GM19035 (cell line): Measurements from ENCODE around the gene SERF2.
A peak's percentile ranks its signal among the peaks of the same experiment; 100 is the strongest.
"Not testable (repeated sequence)": the region's sequence is repeated elsewhere in the genome, so short reads cannot be mapped to it uniquely, and the experiment has no call there.

Experiments
- ATAC-seq: cut with Tn5 transposase; IDR thresholded peaks from one replicate; pipeline ENCODE4 v1.9.1; 2021; ENCODE audit not compliant: unreplicated experiment

Gene SERF2

GRCh38 chr15:43793647-43794046, 1.5 kb downstream of the SERF2 start:
- ATAC-seq: no peak

GRCh38 chr15:43794269-43795037, 2.3 kb downstream of the SERF2 start:
- ATAC-seq: no peak

GRCh38 chr15:43795197-43795596, 3.1 kb downstream of the SERF2 start:
- no peak for ATAC-seq

GRCh38 chr15:43795997-43796396, 3.9 kb downstream of the SERF2 start:
- no peak for ATAC-seq

- ATAC-seq: no peak
These were observed 4.4 kb downstream of the SERF2 start for GRCh38 chr15:43796566-43796965.

- no peak for ATAC-seq
These were observed 7.3 kb downstream of the SERF2 start for GRCh38 chr15:43799209-43799944.

GRCh38 chr15:43799945-43800285, 7.8 kb downstream of the SERF2 start, which contains the start of gene SERINC4:
TSS of gene SERINC4 (minus strand) at chr15:43800220. CDS start at chr15:43799986, 234 bp downstream.
- ATAC-seq: no peak

- ATAC-seq: peak; percentile 82
These were observed 8.4 kb downstream of the SERF2 start, which contains the start of gene HYPK for GRCh38 chr15:43800286-43801141. TSS of gene HYPK (plus strand) at chr15:43800599. CDS start at chr15:43800623, 24 bp downstream.

- ATAC-seq: not testable (repeated sequence)
These were observed 10.6 kb downstream of the SERF2 start for GRCh38 chr15:43802676-43803075.

GRCh38 chr15:43808435-43808950, 16.4 kb downstream of the SERF2 start:
- ATAC-seq: no peak

- ATAC-seq: peak; percentile 53
These were observed 17.0 kb downstream of the SERF2 start for GRCh38 chr15:43808960-43809678.

- not testable (repeated sequence) for ATAC-seq
These were observed 22.9 kb downstream of the SERF2 start for GRCh38 chr15:43815064-43815463.

- ATAC-seq: no peak
These were observed 29.4 kb downstream of the SERF2 start for GRCh38 chr15:43821505-43821904.

- peak; percentile 73 for ATAC-seq
These were observed 32.5 kb downstream of the SERF2 start, which contains the start of gene MFAP1 for GRCh38 chr15:43824302-43825246. TSS of gene MFAP1 (minus strand) at chr15:43824690. CDS start at chr15:43824569, 121 bp downstream.

GRCh38 chr15:43825305-43825704, 33.2 kb downstream of the SERF2 start:
- not testable (repeated sequence) for ATAC-seq

GRCh38 chr15:43826029-43826507, 33.9 kb downstream of the SERF2 start:
- ATAC-seq: no peak

GRCh38 chr15:43826508-43827341, 34.6 kb downstream of the SERF2 start, which contains the start of gene WDR76:
TSS of gene WDR76 (plus strand) at chr15:43827002. CDS start at chr15:43827033, 31 bp downstream.
- ATAC-seq: peak; percentile 55
